Right lobe of liver (tissue), 4 donors: ENCODE results near the gene MAPKAP1.

Experiments
- CTCF ChIP-seq, 4 donors: fragments of 200-600 bp in 3 of 4; fragments of 450-650 bp in 1 of 4; IDR thresholded peaks; one replicate each; pipeline versions ENCODE4 v1.5.1 to v1.8.0; 2016 to 2022; ENCODE audit warnings: antibody characterized with exemption in 4 of 4, mild to moderate bottlenecking in 2 of 4
- POLR2A ChIP-seq: fragments of 450-650 bp; IDR thresholded peaks from one replicate; pipeline ENCODE4 v1.6.1; 2017; ENCODE audit warnings: antibody characterized with exemption, mild to moderate bottlenecking
- donor health status: DM: no; HTN: no; CAD: no.
- donor health status: DM: no; HTN: no; CAD: no.
- donor health status: DM: no; HTN: yes; CAD: no.

- TF ChIP-seq POLR2A: no peak
- TF ChIP-seq CTCF (IDR thresholded peaks at IDR 0.05): no peak
These were observed 288.6 kb downstream of the MAPKAP1 start for GRCh38 chr9:125418404-125418803.
